NCI-H1417 (cell line): ENCODE results near the gene ANKRD31.
"Not testable (repeated sequence)": the region's sequence is repeated elsewhere in the genome, so short reads cannot be mapped to it uniquely, and the experiment has no call there.

Experiments
- DNase-seq, 3 experiments: peaks; one replicate each; lab custom pipeline; 2025; lab: John Stamatoyannopoulos, UW

ANKRD31 gene, protein sequence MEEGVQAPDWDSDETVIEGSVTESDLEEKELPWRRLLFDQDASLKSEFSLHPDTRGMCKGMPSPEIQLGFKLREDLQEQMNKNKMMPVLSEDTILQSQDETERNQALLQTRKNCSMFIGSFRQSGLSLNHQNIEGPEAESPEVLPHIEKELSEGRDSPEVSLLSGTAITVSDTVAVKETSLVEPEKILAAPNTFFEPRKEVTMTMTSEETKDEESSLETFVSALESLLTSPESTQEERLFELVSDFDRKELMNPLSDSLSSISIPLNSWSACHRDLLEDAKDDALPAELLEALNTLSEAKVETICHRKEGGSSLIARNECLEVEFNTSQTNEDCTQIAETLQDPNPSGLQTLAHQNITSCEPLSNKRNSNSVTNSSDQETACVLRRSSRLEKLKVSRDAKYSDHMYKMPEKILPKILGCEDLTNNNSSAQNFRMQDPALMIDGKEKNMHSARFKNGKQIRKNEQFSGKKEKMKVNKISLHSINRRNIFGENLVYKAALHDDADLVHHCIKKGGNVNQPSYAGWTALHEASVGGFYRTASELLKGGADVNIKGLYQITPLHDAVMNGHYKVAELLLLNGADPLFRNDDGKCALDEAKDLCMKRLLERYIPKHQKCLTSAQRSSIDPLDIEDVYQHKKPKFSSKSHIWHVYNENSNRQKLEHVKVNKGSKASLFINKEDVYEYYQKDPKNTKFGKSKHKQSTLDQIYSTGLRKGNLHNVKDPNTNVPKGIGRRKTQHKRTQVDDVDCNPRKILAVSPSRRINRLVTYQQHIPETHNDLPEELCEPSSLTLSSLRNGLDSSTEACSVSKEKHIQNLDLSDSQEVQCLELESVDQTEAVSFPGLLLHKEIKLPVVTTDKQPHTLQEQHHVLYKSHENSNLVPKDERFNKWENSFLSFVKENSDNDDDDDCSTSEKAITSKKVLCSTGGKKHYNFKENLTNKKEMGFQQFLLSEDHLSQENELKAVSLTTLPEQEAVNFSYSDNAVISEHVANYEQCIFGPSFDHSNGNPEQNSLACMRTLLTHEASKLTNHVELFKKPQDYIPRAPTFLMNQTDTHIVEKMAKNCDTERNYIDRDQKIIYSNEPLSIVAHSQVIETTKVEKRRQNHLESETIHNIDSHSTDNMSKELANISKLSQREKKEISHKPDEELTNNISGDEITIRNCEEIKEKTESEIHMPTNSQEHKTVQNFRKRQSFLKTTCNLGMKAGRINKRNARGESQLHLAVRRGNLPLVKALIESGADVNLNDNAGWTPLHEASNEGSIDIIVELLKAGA (N-terminal part only)

DNA sequence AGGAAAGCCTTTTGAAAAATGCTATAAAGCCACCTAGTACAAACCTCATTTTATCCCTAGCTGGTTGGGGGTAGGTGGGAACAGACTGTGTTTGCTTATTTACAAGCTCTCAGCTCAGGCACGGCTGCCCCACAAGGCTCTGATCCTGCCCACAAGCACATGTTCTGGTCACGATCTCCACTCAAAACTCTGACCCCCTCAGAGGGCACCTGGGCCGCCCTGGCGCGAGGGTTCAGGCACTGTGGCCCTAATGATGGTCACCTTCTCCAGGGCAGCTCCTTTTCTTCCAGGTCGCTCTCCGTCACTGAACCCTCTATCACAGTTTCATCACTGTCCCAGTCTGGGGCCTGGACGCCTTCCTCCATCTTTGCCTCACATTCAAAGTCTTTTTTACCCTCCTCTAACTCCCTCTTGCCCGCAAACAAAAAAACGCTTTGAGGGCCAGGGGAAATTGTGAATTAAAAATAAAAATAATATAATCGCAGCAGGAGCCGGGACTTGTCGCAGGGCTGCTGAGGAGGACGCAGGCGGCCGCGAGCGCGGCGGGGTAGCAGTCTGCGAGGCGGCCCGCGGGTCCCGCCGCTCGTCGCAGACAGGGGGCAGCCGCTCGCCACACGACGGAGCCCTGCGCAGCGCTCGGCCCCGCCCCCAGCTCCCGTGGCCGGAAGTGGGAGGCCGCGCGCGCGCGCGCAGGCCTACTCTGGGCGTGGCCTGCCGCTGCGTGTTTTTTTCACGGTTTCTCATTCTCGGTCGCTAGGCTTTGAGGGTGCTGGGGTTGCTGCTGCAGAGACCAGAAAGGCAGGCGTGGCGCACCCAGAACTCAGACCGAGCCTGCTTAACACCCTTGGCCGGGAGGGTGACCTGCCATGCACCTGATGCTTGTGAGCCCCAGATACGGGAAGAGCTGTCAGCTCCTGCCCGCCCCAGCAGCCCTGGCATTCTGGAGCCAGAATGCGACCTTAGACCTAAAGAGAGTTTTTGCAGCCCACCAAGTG, at the start of gene ANKRD31:
Gene ANKRD31 (minus strand): TSS at position 557 of the 995 bp plus-strand sequence. CDS start 192 bp downstream, at position 365.
- DNase-seq = peak; percentile 75 to 87 (median 86)

GRCh38 chr5:75286211-75286773, 49.6 kb upstream of the ANKRD31 start:
- DNase-seq = no peak

DNA sequence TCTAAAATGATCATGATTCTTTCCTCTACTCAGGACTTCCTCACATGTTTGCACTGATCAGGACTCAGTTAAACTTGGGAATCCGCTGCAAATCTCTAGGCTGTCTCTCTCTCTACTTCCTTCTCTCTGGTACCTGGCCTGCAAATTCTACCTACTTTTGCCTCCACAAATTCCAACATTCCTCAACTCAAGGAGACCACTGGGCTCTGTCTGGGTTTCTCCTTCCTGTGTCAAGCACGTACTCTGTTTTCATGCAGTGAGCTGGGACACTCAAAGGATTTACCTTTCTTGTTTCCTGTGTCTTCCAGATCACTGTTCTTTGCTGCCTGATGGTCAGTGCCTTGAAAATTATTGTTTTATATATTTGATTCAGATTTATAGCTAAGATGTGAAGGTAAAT, 45.9 kb upstream of the ANKRD31 start:
- no peak for DNase-seq

- no peak for DNase-seq
Measured at GRCh38 chr5:75281716-75282465, 45.2 kb upstream of the ANKRD31 start.

DNA sequence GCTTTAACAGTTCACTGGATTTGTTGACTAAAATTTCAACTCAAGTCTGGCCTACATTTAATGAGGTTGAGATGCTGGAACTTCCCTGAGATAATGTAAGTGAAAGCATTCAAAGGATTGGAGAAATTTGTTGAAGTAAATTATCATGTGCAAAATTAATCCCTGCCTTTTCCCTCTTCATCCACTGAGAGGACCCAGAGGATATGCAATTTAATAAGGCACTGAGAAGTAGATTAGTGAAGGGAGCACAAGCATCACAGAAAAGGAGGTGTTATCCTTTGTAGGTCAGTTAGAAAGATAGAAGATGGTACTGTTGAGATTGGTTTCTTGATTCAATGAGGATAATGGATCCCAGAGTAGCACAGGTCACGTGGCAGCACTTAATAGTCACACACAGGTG, 42.6 kb upstream of the ANKRD31 start:
- DNase-seq = no peak

DNA sequence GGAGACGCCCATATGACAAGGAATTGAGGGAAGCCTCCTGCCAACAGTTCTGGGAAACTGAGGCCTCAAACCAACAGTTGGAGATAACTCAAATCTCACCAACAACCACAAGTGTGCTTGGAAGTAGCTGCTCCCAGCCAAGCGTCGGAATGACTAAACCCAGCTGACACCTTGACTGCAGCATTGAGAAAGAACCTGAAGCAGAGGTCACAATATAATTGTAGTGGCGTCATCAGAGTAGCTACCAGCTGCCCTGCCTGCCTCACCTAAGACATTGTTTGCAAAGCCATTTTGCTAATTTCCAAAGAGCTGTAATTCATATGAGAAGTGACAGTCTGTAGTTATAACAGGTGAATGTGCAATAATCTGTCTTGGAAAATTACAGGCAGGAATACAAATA, 40.8 kb upstream of the ANKRD31 start:
- DNase-seq = peak; percentile 26 to 94 (median 67)

GRCh38 chr5:75275756-75276155, 39.1 kb upstream of the ANKRD31 start:
- DNase-seq = peak in 1 of 3 experiments; percentile 1

DNA sequence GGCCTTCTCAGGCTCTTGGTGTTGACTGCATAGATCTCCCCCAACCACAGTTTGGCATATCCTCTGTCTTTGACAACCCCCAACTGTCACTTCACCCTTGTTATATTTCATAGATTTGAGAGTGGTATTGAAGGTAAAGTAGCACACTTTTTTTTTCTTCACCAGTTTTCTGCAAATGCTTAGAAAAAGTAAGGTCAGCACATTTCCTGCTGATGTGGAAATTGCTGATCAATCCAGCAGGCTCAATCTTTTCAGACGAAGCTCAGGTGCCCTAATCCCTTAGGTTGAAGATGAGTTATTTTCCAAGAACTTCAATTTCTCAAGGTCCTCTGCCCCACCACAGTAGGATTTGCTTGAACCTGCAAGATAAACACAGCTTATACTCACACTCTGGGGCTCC, 38.5 kb upstream of the ANKRD31 start:
- no peak for DNase-seq

DNA sequence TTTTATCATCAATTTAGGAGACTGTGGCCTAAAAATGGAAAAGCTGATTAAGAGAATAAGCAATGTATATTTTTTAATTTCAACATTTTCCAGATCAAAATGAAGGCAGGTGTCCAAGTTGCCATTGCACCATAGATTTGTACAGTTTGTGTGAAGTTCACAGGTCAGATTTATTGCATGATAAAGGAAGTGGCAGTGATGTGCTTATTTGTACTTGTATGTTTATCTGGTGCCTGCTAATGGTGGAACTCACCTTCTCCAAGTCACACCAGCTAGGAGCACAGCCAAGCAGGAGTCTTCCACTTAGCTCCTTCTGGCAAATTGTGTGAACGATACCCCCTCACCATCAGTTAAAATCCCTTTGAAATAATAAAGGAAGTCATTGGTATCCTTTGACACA, 37.8 kb upstream of the ANKRD31 start:
- no peak for DNase-seq

GRCh38 chr5:75270605-75271004, 33.9 kb upstream of the ANKRD31 start:
- DNase-seq = not testable (repeated sequence)

DNA sequence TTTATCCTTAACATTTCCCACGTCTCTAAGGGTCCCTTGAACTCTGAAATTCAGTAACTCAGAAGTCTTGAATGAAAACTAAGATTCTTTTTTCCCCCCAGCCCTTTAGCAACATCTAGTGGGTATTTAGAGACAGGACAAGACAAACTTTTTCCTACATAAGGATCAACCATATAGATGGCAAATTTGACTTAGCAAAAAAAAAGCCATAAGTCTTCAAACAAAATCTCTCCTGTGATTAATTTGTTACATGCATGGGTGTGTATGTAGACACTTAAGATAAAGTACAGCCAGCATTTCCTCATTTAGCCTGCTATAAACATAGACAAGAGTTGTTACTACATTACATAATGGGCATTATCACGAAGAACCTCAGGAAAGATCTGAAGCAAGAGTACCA, 29.1 kb upstream of the ANKRD31 start:
- DNase-seq = peak in 1 of 3 experiments; percentile 6

DNA sequence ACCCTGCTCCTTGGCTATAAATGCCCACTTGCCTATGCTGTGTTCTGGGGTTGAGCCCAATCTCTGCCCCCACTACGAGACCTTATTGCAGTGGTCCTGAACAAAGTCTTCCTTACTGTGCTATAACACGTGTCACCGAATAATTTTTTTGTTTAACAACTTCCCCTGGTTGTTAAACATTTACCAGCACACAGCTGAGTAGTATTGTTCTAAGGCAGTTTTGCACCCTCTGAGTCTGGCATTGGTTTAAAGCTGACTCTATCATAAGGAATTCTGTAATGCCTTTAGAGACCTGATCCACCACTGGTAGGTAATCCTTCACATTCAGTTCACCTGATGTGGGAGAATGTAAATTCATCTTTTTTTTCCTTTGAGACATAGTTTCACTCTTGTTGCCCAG, 25.6 kb upstream of the ANKRD31 start:
- no peak for DNase-seq

DNA sequence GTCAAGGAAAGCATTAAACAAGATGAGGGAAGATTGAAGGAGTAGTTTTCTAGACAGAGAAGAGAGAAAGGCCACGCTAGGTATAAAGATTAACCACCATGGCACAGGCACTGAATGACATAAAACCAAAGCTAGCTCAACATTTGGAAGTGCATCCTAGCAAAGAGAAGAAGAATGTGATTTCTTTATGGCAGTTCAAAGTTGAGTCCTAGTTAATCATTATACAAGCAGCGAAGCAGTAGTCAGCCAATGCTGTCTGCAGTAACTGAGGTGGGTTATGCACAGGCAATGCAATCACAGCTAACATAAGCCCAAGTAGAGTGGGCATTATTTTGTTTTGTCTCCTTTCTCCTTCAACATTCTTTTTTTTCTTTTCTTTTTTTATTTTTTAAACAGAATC, 24.0 kb upstream of the ANKRD31 start:
- DNase-seq = no peak

DNA sequence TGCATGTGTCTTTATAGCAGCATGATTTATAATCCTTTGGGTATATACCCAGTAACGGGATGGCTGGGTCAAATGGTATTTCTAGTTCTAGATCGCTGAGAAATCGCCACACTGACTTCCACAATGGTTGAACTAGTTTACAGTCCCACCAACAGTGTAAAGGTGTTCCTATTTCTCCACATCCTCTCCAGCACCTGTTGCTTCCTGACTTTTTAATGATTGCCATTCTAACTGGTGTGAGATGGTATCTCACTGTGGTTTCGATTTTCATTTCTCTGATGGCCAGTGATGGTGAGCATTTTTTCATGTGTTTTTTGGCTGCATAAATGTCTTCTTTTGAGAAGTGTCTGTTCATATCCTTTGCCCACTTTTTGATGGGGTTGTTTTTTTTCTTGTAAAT, 13.8 kb upstream of the ANKRD31 start:
- DNase-seq = not testable (repeated sequence)

- DNase-seq = no peak
Measured at GRCh38 chr5:75245023-75245422, 8.3 kb upstream of the ANKRD31 start.

DNA sequence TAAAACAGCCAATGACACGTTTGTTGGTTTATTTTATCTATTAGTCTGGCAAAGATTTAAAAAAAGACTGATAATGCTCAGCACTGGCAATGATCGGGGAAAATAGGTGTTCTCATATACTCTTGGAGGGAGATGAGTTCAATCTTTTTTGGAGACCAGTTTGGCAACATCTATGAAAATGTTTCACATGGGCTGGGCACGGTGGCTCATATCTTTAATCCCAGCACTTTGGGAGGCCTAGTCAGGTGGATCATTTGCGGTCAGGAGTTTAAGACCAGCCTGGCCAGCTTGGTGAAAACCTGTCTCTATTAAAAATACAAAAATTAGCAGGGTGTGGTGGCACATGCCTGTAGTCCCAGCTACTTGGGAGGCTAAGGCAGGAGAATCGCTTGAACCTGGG, 6.8 kb upstream of the ANKRD31 start:
- no peak for DNase-seq

- peak in 1 of 3 experiments; percentile 3 for DNase-seq
Measured at GRCh38 chr5:75243100-75243499, 6.4 kb upstream of the ANKRD31 start.

DNA sequence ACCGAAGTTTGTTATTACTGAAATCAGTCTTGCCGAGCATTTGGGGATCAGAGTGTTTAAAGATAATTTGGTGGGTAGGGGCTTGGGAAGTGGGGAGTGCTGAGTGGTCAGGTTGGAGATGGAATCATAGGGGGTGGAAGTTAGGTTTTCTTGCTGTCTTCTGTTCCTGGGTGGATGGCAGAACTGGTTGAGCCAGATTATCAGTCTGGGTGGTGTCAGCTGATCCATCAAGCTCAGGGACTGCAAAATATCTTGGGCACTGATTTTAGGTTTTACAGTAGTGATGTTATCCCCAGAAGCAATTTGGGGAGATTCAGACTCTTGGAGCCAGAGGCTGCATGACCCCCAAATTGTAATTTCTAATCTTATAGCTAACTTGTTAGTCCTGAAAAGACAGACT, 5.4 kb upstream of the ANKRD31 start:
- no peak for DNase-seq

DNA sequence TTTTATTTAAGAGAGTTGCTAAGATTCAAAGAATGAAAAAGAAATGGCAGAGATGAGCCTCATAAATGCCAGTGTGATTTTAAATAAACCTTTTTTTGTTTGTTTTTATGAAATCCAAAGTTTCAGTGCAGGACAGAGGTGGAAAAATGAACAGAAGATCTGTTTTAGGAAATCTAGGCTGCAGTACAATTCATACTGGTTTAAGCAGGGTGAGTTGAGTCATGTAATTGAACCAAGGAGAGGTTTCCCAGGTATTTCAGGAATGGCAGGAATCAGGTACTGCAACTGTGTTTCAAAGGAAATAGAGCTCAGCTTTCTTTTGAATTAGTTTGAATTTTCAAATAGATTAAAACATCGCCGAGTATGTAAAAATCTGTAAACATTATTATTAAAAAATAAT, 3.0 kb upstream of the ANKRD31 start:
- DNase-seq = no peak

DNA sequence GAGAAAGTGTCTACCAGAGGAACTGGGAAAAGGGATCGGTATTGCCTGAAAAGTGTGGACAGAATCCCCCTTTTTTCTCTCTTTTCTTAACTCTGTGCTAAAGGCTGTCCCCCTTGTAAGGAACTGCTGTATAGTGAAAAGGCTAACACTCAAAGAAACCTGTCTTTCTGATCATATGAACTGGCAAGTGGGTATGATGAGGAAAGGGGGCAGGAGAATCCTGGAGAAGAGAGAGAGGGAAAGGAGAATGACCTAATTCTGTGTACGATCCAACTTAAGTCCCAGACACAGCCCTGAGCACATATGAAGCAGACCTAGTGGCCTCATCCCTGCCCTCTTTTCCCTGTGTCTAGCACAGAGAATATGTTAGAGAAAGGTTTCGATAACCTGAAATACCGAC, 967 bp downstream of the ANKRD31 start:
- DNase-seq = no peak
